Activated T-cell treated with anti-CD3 and anti-CD28 coated beads for 4 hours (primary cell): ENCODE data around the gene CBFA2T3.

Experiments used
- DNase-seq: peaks from one replicate; pipeline ENCODE4 v3.0.0-alpha.2; 2020

The CBFA2T3 gene

DNA sequence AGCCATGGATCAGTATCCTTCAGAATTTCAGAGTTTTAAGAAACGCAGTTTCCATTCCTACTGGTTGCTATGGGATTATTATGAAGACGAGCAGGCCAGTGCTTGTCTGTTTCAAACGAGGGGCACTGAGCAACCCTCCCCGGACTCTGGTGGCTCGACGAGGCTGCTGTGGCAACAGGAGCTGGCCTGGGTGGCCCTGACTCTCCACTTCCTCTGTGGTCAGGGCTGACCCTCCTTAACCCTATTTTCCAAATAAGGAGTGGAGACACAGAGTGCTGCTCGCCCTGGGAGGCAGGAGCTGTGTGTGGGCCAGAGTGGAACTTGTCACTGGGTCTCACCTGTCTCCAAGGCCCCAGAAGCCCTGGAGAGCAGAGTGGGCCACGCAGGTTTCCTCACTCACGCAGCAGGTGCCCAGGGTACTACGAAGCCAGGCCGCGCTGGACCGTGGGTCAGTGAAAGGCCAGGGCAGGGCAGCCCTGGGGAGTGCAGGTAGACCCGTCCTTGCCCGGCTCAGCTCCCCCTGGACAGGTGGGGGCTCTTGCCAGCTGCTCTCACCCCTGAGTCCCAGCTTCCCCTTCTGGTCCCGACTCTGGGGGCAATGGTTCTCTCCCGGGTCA, 123.6 kb downstream of the CBFA2T3 start:
- DNase-seq = no peak

DNA sequence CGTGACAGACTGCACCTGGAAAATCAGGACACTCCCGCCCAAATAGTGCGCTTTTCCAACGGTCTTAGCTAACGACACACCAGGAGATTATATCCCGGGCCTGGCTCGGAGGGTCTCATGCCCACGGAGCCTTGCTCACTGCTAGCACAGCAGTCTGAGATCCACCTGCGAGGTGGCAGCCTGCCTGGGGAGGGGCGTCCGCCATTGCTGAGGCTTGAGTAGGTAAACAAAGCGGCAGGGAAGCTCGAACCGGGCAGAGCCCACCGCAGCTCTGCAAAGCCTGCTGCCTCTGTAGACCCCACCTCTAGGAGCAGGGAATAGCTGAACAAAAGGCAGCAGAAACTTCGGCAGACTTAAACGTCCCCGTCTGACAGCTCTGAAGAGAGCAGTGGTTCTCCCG, 125.4 kb downstream of the CBFA2T3 start:
- no peak for DNase-seq

DNA sequence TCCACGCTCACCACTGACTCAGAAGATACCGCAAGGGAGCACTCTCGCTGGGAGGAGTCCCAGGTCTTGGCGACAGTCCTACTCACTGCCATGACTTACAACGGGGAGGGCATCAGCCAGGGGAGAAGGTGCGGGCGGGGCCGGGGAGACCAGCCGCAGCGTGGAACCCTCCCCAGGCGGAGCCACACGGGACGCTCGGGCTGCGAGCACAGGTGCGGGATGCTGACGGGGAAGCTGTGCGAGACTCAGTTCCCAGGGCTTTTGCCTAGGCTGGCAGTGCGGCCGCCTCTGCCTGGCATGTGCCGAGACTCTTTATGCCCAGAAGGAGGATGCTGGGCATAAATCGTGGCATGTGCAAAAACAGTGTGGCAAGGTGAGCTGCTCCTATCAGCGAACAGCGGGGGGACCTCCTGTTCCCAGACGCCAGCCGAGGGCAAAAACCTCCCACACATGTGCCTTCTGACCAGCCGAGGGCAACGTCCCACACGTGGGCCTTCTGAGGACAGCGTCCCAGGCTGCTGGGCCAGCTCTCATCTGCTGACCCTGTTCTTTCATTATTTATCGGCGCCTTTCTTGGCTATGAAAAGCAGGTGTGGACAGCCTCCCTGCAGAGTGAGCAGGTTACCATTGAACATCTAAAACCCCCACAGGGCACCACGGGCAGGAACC, 126.3 kb downstream of the CBFA2T3 start:
- no peak for DNase-seq

DNA sequence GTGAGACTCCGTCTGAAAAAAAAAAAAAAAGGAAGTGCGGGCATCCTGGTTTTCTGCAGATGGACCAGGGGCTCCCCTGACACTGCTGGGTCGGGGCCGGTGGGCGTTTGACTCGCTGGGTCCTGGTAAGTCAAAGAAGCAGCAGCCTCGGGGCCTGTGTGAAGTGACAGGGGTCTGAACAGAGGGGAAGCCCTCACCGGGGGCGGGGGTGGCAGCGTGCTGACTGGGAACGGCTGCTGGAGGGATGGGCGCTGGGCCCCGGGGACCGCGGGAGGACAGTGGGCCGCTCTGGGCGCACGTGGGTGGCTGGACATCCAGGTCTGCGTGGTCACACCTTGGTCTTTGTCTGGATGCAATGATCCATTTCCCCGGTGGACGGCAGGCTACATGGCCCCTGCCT, 128.4 kb downstream of the CBFA2T3 start:
- DNase-seq = no peak

DNA sequence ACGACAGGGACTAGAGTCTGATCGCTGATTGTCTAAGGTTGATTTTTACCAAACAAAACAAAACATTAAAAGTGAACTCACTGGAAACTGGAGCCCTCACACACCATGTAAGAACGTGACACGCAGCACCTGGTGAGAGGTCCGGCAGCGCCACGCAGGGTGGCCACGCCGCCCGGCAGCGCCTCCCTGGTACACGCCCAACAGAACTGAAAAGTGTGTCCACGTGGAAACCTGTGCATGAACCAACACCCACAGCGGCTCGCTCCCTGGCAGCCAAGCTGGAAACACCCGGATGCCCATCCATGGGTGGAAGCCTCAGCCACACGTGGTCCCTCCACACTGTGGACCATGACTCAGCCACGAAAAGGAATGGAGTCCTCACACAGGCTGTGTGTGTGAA, 129.4 kb downstream of the CBFA2T3 start:
- DNase-seq = no peak

DNA sequence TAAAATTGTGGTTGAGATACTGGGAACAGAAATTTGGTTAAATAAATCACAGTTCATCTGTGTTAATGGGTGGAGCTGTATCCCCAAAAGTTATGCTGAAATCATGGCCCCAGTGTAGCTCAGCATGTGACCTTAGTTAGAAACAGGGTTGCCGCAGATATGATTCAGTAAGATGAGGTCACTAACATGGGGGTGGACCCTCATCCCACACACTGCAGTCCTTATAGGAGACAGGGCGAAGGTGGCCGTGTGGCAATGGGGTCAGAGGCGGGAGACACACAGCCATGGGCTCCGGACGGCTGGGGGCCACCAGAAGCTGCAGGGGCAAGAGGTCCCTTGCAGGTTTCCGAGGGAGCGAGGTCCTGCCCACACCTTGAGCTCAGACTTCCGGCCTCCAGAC, 130.9 kb downstream of the CBFA2T3 start:
- no peak for DNase-seq

DNA sequence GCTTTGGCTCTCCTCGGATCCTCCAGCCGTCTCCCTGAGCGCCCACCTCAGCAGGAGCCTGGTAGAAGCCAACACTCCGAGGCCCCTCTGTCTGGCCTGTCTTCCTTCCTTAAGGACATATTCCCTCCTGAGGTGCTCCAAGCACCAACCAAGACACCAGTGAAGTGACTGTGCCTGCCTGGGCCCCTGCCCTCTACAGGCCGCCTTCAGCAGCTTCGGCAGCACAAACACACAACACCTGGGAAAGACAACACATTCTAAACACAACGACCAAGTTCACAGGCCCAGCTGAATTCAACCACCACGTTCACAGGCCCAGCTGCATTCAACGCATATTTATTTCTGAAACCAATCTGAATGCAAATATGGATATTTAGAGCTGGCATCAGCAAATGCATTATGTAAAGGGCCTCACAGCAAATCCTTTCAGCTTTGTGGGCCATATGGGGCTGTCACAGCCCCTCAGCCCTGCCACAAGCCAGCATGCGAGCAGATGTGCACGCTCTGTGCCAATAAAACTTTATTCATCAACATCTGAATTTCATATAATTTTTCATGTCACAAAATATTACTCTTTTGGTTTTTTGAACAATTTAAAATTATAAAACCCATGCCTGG, 132.5 kb downstream of the CBFA2T3 start:
- no peak for DNase-seq

DNA sequence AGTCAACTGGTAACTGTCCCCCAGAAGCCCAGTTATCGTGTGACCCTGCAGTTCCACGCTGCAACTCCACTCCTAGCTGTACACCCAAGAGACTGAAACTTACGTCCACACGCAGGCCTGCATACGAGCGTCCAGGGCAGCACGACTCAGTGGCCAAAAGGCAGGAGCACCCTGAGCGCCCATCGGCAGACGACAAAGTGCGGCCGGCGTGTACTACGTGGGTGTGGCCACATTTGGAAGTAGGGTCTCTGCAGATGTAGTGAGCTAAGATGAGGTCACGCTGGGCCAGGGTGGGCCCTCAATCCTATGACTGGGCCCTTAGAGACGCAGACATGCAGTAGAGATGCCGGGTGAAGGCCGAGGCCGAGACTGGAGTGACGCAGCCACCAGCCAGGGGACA, 133.8 kb downstream of the CBFA2T3 start:
- DNase-seq = no peak

DNA sequence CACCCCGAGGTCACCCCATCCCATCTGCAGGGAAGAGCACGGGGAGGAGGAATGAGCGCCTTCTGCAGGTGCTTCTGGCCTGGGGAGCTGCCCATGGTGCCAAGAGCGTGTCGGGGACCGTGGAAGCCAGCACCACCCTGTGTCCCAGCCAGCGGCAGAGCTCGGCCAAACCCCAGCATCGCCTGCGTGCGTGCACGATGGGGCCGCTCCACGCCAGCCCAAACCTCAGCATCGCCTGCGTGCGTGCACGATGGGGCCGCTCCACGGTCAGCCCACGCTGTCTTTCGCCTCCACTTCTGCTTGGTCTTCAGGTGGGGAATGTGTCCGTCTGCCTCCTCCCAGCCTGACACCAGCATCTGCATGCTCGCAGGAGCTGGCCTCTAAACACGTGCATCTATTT, 134.2 kb downstream of the CBFA2T3 start:
- no peak for DNase-seq

DNA sequence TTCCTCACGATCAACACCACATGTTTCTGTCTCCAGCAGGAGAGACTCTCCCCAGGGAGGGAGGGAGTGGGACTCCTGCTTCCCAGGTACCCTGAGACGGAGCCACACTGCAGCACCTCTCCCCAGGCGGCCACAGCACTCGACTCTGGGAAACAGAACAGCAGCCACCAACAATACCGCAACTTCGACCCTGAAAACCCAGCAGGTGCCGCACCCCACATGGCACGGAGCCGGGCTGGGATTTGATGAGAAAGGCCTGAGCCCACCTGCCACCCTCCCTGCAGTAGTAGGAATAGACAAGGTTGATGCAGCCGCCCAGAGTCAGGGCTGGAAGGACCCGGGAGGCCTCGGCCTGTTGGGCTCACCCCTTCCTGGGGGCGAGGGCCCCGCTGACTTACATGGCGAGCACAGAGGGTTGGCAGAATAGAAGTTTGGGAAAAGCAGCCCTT, 134.7 kb downstream of the CBFA2T3 start:
- DNase-seq = no peak

DNA sequence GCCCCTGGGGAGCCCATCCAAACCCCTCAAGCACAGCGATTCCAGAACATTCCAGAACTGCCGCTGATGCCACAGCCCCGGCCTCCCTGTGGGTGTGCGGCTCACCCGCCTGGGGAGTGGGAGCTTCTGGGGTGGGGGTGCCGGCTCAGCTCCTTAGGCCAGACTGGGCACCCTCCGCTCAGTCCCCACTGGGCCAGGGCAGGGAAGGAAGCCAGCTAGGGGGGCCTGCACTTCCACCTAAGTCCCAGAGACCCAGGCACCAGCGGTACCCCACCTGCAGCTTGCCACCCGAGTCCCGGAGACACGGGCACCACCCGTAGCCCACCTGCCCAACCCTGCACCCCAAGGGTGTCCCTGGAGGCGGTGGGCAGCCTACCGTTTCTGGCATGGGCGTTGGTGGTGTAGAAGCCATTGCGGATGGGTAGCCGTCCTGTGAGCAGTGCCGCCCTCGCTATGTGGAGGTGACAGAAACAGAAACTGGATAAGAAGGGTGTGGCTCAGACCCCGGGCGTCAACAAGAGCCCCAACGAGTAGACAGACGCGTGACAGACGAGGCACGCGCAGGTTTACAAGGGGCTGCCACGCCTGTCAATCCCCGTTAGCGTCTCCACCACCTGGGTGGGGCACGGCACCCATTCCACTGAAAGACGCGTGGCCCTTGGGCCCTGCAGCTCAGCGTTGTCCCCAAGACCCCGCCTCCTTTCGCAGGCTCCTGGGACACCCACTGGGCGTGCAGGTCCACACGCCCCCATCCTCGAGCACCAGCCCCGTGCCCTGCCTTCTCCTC, 135.3 kb downstream of the CBFA2T3 start:
- DNase-seq = no peak

DNA sequence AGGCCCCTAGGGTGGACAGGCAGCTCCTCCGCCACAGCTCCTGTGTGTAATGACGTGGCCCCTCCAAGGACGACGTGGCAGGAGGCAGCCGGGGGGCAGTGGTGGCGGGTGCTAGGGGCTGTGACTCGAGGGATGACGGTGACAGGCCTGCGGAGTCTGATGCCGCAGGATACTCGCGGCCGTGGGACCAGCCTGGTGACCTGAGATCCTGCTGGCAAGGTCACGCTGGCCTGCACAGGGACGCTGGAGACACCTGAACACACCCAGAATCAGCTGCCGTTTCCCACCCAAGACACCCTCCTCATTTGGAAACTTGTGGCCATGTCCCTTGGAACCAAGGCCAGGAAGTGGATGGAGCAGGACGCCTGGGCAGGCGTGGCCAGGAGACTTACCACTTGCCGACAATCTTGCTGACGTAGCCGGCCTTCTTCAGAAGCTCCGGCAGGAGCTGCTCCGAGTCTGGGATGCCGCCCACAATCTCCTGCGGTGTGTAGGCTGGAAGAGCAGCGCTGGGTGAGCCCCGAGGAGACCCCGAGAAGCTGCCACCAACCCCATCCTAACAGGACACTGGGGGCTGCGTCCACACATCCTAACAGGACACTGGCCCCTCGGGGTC, 136.3 kb downstream of the CBFA2T3 start:
- no peak for DNase-seq

DNA sequence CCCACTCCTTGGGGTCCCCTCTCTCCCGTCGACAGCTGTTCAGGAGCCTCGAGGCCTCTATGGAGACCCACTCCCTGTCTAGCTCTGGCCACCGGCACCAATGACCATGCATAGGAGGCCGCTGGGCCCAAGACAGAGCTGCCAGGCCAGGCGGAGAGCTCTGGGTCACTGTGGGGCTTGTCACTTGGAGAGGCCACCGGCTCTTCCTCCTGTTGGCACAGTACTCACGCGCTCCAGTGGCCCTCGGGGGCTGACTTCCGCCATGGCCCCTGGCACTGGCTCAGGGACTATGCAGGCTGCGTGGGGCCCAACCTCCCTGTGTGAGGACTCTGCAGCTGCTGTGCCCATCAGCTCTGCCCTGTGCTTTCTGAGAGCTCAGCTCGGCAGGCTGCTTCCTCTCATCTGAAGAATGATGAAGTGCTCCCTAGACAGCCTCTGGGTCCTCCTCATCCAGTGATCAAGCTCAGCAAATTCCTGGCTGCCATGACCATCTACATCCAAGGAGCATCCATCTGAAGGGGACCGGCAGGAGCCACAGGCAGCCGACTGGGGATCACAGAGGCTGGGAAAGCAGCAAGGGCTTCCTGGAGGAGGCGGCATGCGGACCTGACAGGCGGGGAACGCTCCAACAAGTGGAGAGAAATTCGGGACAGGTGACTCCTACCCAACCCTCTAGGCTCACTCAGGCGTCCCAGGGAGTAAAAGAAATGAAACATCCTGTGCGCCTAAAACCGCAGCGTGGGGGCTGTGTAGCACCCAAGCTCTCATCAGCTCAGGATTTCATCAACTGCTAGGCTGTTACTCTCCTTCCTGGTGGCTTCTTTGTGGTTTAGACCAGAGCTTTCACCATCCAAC, 137.0 kb downstream of the CBFA2T3 start:
- DNase-seq = no peak

DNA sequence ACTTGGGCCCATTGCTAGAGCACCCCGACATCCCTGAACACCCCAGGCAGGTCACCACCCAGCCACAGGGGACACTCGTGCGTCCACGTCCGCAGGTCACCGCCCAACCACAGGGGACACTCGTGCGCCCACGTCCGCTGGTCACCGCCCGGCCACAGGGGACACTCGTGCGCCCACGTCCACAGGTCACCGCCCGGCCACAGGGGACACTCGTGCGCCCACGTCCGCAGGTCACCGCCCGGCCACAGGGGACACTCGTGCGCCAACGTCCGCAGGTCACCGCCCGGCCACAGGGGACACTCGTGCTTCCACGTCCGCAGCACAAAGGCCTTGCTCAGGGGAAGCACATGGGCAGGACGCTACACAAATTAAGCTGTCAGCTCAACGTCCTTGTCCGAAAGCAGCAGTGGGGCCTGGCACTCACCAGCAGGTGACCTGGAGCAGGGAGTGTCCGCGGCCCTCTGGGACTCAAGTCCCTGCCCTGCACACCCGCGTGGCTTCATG, 137.9 kb downstream of the CBFA2T3 start:
- no peak for DNase-seq

DNA sequence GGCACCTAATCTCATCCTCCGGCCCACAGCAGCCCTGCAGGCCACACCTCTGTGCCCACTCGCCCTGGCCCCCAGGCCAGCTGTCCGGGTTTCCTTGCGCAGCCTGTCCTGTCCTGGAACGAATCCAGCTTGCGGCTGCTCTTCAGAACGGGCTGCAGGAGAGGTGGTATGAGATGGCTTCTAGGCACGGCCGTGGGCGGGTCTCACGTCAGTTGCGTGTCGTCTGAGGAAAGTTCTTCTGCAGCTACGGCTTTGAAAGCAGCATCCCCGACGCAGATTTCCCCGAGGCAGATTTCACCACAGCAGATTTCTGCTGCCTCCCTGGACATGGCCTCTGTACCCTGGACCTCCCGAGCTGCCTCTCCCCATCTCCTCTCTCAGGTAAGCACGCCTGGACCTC, 138.4 kb downstream of the CBFA2T3 start:
- no peak for DNase-seq

DNA sequence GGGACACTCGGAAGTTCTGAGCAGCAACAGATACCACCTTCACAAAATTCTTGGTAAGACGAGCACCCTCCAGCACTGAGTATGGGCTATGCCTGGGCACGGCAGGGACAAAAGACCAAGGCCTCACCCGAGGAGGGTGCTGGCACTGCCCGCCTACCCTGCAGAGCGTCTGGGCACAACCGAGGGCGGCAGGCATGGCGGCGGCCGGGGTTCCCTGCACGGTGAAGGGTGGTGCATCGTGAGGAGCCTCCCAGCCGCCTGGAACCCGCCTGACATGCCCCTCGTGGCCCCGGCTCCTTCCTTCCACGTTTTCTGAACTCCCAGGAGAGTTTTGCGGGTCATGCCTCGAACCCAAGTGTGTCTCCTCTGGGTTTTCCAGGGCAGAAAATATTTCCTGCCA, 139.2 kb downstream of the CBFA2T3 start:
- no peak for DNase-seq

DNA sequence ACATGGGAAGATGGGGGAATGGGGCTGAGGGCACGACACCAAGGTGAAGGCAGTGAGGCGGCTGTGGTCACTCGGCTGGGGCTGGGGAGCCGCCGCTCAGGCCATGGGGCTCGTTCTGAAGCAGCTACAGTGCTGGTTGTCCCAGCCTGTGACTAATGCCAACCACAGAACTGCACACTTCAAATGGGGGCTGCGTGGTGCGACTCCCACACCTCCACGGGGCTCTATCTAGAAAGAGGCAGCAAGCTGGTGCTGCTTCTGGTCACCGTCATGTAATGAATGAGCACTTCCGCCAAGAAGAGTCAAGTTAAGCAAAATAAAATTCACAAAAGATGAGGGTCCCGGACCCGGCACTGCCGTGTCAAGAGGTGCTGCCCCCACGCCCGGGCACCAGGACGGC, 140.2 kb downstream of the CBFA2T3 start:
- DNase-seq = no peak

DNA sequence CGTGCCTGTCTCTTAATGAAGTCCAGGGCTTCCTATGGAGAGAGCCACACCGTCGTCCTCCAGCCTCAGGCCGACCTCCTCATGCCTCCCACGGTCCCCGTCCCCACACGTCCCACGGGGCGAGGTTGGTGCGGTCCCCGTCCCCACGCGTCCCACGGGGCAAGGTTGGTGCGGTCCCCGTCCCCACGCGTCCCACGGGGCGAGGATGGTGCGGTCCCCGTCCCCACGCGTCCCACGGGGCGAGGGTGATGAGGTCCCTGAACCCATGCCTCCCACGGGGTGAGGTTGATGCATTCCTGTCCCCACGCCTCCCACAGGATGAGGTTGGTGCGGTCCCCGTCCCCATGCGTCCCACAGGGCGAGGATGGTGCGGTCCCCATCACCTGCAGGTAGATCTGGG, 141.2 kb downstream of the CBFA2T3 start:
- DNase-seq = no peak

DNA sequence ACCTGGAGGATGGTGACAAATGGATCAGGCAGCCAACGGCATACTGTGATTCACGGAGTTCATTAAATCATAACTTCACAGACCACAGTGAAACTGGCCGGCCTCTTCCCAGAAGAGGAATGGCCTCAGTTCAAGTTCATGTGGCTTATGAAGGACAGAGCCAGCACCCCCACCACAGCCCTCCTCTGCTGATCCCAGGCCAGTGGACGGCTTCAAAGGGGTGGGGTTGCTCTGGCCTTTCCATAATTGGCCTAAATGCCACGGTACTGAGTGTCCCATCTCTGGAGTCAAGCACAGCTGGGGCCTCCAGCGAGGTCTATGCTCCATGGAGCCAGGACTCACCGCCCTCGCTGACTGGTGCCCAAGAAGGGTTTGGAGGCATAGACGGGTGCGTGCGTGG, 141.6 kb downstream of the CBFA2T3 start:
- DNase-seq = no peak

DNA sequence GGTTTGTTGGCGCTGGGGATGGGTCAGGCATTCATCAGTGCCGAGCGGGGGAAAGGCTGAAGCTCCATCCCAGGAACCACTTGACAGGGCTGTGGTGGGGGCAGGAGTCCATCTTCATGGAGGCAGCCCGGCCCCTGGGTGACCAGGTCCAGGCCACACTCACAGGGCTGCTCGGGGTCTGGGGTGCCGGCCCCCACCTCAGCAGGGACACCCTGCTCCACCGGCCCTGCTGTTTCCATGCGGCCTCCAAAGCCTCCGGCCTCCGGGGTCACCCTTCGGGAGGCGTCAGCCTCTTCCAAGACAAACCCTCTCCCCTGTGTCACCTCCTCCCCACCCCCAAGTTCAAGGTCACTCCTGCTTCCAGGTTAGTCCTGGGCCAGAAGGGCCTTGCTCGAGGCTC, 142.3 kb downstream of the CBFA2T3 start:
- DNase-seq = no peak

DNA sequence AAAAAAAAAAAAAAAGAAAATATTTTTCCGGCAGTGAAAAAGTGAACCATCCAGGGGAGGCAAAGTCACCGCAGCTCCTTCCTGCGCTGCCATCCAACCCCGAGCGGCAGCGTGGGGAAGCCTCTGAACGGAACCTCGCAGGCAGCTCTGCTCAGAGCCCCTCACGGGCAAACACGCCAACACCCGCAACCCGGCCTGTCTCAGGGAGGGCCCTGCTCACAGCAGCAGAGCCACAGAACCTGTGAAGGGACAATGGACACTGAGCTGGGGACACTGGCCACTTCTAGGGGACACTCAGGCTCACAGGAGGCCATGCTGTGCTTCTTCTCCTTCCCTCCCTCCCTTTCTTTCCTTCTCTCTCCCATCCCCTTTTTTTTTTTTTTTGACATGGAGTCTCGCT, 143.9 kb downstream of the CBFA2T3 start:
- DNase-seq = no peak

DNA sequence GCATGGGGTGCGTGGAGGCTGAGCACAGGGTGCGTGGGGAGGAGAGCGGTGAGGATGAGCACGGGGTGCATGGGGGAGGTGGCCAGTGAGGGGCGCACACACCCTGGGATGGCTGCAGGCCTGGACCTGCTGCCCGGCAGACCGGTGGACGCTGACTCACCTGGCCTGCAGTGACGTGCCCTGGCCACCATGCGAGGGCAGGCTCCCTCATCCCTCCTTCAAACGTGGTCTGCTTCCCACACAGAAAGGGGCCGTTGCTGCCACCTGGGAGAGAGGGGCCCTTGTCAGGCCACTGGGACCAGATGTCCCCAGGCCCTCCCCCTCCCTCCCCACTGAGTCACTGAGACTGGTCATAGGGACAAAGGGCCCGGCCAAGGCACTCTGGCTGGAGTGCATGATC, 145.2 kb downstream of the CBFA2T3 start:
- no peak for DNase-seq
